Cerebellar nuclear complex (tissue), 1 donor: ENCODE data around the gene ATG14.
"Not testable (repeated sequence)": the region's sequence is repeated elsewhere in the genome, so short reads cannot be mapped to it uniquely, and the experiment has no call there.

ENCODE experiments used
- DNase-seq, 2 experiments: peaks; one replicate each; lab custom pipeline; 2025; lab: John Stamatoyannopoulos, UW

ATG14 gene, protein sequence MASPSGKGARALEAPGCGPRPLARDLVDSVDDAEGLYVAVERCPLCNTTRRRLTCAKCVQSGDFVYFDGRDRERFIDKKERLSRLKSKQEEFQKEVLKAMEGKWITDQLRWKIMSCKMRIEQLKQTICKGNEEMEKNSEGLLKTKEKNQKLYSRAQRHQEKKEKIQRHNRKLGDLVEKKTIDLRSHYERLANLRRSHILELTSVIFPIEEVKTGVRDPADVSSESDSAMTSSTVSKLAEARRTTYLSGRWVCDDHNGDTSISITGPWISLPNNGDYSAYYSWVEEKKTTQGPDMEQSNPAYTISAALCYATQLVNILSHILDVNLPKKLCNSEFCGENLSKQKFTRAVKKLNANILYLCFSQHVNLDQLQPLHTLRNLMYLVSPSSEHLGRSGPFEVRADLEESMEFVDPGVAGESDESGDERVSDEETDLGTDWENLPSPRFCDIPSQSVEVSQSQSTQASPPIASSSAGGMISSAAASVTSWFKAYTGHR

DNA sequence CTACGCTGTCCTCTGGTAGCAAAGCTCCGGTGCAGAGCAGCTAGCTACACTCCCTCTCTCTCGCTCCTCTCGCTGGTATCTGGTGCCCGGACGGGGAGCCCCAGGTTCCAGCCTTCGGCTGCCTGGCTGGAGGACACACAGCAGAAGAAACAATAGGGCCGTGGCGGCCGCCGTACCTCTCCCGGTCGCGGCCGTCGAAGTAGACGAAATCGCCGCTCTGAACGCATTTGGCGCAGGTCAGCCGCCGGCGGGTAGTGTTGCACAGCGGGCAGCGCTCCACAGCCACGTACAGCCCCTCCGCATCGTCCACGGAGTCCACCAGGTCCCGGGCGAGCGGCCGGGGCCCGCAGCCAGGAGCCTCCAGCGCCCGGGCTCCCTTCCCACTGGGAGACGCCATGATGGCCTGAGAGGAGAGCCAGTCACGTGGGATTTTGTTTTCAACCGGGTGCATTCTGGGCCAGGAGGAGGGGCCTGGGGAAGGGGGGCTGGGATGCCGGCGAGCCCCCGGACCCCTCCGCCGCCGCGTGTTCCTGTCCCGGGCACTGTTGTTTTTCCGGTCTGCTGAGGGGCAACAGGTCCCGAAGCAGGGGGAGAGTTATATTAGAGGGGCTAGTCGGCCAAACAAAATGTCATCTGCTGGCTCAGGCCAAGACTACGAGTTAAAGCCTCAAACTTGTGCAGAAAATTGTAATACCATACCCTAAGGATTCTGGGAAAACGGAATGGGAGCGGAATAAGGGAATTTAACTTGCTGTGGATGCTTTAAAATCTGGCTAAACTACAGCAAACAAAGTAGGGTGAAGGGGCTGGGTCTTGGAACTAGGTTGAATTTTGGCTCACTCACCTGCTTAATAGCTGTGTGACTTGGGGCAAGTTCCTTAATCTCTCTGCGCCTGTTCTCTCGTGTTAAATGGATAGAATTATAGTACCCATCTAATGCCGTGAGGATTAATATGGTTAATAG lies at the start of gene ATG14:
TSS of gene ATG14 (minus strand) at position 405 of the 964 bp plus-strand sequence. CDS start at position 397, 8 bp downstream.
- DNase-seq = peak in 1 of 2 experiments; percentile 69

DNA sequence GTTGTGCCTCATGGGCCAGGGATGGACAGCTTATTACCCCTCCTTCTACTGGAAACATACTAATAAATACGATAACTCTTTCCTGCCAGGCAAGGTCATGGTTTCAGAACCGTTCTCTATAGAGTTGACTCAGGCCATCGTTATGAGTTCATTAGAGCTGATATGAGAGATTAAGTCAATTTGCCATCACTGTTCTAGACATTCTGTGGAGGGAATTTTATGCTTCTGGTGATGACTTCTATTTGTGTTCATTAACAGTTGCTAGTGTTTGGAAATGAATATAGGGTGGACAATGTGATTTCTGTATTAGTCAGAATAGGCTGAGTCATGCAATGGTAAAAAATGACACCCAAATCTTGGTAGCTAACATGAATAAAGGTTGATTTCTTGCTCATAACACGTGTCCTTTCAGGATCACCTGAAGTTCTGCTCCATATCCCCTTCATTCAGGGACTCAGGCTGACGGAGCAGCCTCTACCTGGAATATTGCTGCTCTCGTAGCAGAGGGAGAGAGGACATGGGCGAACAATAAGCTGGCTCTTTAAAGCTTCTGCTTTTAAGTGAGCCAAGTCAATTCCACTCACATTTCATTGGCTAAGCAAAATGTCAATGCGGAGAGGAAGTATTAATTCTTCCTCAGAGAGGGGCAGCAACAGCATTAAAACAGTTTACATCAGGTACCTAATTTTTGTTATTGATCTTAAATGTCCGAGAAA lies 47.3 kb upstream of the ATG14 start:
- no peak for DNase-seq

DNA sequence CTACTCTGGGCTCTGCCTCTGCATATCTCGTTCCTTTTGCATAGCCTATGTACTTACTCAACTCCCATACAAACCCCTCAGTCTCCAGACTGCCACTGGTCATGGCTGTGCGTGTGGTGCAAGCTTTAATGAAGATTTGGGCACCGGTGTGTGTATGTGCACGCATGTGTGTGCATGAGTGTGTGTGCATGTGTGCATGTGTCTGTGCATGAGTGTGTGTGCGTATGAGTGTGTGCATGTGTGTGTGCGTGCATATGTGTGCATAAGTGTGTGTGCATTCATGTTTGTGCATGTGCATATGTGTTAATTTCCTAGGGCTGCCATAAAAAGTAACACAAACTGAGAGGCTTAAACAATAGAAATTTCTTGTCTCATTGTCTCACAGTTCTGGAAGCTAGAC lies 45.9 kb upstream of the ATG14 start:
- no peak for DNase-seq

DNA sequence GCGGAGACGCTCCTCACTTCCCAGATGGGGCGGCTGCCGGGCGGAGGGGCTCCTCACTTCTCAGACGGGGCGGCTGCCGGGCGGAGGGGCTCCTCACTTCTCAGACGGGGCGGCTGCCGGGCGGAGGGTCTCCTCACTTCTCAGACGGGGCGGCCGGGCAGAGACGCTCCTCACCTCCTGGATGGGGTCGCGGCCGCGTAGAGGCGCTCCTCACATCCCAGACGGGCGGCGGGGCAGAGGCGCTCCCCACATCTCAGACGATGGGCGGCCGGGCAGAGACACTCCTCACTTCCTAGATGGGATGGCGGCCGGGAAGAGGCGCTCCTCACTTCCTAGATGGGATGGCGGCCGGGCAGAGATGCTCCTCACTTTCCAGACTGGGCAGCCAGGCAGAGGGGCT lies 44.8 kb upstream of the ATG14 start:
- not testable (repeated sequence) for DNase-seq

DNA sequence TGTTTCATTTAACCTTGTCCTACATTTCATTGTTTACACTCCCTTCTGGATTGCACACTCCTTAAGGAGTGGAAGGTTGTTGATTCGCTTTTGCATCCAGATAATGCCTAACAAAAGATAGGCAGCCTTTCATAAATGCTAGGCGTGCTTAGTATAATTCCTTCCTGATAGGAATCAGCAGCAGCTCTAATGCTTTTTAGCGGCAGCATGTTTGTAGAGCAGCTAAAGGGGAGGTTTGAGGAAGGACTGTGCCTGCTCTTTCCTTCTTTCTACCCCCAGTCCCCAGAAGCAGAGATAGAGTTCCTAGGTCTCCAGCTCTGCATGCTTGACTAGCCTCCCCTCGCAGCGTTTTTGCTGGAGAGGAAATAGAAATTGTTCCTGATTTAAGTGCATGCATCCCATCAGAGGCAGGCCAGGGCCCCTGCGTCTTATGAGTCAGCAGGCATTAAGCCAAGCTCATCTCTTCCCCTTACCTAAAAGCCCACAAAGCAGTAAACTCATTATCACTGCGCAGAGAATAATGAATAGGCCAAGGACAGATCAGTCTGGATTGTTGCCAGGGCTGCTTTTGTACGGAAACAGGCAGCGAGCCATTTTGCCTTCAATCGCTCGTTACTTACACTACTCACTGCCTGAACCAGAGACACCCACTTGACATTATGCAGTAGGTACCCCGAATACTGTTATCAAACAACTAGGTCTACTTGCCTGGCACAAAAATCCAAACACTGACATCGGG lies 42.8 kb upstream of the ATG14 start:
- DNase-seq = no peak

DNA sequence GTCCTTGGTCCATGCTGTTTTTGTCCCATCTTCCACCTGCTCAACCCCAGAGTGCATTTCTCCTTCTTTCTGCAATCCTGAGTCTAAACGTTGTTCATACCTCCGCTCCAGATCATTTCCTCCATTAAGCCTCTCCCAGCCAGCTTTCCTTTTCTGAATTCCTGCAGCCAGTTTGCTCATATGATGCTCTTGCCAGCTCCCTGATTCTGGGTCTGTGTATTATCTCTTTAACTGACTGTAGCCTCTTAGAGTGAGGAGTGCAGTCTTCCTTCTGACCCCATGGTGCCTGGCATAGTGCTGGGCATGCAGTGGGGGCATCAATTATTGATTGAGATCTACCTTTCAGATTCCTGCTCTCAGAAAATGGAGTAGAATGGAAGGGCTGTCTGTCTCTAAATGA lies 40.3 kb upstream of the ATG14 start:
- no peak for DNase-seq

DNA sequence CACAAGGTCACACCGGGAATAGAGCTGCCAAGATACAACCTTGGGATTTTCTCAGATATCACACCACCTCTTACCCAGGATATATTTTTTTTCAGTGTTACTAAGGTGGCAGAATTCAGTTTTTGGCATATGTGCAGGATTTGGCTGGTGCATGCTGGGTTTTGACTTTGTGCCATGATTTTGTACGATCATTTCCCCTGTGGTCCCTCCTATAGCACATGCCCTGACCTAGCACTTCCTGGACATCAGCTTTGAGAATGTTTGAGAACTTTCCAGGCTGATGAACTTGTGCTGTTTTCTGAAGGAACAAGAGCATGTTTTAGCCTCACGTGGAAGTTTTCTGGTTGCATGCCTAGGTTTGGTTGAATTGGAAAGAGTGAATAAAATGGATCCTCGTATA lies 39.8 kb upstream of the ATG14 start:
- no peak for DNase-seq

DNA sequence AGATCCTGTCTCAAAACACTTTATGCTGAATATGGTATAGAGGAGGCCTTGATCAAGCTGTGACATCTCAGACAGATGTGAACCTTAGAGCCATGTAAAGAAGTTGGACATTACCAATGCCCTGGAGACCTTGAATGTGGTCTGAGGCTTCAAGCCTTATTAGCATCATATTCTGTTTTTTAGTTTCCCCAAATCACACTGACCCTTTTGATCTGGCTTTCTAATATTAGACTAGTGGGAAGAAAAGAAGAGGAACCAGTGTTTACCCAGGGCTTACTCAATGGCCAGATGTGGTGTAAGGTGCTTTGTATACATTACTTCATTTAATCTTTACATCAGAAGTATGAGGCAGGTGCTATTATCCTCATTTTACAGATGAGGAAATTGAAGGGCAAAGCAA lies 39.4 kb upstream of the ATG14 start:
- no peak for DNase-seq

DNA sequence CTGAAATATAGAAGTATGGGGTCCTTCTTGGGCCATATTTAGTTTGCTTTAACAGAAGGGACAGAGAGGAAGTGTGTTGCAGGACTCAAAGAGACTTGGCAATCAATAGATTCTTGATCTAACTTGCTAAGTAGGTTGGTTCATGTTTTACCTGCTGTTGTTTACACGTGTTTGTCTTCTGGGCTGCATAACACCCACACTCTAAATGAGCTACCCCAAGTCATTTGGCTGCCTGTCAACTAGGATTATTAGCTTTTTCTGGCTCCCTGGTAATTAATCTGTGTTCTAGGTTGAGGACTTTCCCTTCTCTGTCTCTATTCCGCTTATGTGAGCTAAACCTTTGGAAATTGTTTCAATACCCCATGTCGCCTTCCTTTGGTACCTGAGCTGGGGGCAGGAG lies 38.9 kb upstream of the ATG14 start:
- no peak for DNase-seq

DNA sequence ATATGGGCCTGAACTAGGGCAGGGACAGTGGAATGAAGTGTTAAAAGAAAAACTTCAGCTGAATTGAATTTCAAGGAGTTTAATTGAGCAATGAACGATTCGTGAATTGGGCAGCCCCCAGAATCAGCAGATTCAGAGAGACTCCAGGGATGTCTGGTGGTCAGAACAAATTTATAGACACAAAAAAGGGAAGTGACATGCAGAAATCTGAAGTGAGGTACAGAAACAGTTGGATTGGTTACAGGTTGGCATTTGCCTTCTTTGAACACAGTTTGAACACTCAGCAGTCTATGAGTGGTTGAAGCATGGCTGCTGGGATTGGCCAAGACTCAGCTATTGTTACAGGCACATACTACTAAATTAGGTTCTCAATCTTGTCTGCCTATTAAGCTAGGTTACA lies 38.5 kb upstream of the ATG14 start:
- no peak for DNase-seq

DNA sequence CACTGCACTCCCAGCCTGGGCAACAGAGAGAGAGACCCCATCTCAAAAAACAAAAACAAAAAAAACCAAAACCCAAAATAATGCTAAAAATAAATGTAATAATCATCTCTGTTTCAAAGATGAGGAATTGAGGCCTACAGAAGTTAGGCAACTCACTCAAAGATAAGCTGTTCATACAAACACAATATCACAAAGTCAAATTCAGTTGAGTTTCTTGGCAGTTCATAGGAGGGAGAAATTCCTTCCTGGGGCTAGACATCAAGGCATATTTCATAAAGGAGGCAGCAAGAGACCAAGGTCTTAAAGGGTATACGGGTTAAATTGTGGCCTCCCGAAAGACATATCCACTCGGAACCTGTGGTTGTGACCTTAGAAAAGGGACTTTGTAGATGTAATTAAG lies 37.5 kb upstream of the ATG14 start:
- DNase-seq = no peak

DNA sequence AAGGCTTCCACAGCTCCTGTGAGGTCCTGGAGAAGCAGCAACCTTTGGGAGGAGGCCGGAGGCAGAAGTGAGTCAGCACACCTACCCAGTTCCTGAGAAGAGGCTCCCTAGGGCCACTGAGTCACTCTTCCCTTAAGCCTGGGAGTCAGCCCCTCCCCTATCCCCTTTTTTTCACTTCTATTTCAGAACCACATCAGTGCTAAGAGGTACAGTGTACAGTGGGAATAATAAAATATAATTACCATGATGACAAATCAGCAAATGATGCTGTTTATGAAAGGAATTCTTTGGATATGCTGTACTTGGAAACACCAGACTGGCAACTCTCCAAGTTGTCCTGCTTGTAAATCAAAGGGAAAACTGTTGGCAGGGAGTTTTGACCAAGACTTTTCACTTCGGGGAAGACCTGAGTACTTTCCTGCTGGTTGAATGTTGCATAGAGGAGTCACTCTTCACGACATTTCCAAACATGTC lies 36.5 kb upstream of the ATG14 start:
- DNase-seq = no peak

DNA sequence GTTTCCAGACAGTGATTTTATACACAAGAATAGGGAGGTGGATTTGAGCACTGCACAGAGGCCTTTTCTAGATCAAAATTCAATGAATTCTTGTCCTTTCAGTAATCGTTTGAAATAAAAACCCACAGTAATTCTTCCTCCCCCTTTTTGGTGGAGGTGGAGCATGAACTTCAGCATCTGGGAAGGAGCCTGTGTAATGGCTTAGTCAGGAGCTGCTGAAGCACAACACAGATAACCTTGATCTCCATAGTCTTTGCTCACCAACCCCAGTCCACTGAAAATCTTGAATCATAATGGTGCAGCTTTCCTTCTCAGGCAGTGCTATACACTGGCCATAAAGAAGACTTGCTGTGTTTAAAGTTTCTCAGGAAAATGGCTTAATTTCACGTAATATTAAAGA lies 35.2 kb upstream of the ATG14 start:
- no peak for DNase-seq

DNA sequence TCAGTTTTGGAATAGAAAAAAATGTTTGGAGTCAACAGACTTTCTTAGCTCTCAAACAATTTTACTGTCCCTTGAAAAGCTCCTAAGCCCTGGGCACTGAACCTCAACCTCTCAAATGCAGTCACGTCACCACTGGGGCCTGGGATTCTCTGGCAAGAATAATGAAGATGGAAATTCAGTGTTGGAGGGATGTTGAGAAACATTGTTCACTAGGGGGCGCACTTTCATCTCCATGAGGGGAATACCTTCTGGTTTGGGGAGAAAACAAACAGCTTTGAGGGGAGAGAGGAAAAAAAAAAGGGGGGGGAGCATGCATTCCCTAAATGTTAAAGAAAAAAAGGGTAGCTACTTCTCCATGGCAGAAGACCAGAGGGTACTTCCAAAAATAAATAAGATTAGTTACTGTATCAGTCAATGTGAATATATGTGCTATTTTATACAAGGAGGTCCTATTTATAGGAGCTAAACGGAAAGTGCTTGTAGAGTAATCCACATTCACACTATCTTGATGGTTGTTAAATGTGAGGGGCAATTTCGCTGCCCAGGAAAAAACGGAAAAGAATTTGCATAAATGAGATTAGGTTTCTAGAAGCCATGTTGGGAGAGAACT lies 34.6 kb upstream of the ATG14 start:
- DNase-seq = no peak

DNA sequence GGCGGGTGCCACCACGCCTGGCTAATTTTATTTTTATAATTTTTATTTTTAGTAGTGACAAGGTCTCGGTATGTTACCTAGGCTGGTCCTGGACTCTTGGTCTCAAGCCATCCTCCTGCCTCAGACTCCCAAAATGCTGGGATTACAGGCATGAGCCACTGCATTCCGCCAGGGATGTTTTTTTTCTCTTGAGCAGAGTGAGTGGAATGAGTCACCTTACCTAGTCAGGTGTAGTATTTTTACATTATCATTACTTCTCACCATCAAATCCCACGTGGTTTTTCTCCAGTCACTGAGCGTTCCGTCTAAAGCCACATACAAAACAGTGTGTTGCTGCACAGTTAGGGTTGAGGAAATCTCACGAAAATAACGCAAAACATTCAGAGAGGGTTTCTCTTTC lies 29.7 kb upstream of the ATG14 start:
- DNase-seq = no peak

DNA sequence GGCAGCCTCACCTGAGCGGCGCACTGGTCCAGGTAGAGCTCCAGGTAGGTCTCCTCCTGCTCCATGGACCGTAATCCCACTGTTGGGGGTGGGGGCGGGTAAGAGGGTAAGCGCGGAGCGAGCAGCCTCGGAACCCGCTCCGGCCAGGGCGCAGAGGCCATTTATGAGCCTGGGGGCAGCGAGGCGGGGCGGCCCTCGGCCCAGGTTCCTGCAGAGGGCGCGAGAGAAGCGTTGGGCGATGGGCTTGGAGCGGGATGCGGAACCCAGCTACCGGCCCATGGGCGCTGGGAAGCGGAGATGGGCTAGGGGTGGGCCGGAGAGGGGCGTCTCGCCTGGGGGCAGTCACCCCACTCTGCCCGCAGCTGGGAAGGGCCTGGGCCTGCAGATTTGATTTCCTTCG lies 28.8 kb upstream of the ATG14 start, which contains the start of gene TBPL2:
TSS of gene TBPL2 (minus strand) at position 232 of the 400 bp plus-strand sequence. CDS start at position 65, 167 bp downstream.
- no peak for DNase-seq

DNA sequence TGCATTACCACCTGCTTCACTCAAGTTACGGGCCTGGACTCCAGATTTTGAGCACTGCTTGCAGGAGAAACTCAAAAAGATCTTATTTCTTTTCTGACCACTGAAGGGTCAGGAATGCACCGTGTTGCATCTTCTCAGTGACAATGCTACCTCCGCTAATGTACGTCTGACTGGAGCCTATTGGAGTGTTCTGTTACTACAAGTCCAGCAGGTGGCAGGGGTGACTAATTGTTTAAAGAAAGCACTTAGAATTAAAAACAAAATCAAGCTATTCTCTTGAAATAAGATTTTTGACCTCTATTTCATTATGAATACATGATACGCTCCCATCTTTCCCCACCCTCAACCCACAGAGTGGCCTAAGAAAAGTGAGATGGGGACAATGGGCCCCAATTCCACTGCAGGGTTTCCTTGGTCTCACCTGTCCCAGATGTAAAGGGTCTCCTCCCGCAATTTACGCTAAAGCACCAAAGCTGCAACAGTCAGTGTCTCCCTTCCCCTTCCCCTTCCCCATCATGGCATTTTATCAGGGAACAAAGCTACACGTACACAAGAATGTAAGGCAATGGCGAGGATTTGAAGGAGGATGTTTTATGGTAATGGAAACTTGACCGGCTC lies 26.5 kb upstream of the ATG14 start:
- DNase-seq = no peak

DNA sequence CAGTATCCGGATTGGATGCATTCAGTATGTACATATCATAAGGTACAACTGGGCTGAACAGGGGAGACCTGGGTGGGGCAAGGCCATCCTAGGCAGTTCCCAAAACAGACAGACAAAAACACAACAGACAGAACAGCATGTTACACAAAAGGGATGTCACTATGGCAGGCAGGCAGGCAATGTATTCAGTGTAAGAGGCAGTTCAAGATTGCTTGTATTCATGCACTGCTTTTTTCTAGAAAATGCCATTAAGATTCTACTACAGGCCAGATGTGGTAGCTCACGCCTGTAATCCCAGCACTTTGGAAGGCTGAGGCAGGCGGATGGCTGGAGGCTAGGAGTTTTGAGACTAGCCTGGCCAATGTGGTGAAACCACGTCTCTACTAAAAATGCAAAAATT lies 25.3 kb upstream of the ATG14 start:
- no peak for DNase-seq

DNA sequence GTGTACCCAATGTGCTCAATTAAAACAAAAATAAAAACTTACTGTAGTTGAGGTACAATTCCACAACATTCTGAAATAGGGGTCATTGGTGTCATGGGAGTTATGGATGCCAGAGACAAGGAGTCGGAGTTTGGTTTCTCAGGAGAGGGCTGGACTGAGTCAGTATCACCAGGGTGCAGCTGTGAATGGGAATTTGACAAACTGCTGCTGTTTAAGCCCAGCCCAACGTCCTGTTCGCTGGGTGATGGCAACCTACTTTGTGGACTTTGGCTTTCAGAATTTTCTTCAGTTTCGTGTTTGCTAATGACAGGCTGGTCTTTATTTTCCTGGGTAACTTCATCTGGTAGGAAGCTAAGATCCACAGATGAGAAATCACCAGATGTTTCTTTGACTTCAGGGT lies 24.9 kb upstream of the ATG14 start:
- no peak for DNase-seq

DNA sequence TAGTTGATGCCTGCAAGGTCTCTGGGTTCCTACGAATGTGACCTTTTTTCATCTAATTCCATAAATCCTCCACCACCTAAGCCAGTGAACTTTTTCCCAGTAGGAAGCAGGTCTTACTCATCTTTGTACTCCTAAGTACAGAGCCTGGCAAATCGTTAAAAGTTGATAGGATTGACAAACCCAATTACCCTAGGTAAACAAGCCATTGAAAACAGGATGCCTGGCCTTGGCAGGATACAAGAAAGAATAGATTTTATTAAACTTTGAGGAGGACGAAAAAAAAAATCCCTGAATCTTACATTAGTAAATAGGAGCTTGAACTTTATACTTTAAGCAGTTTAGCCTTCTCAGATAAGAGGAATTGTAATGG lies 23.2 kb upstream of the ATG14 start:
- no peak for DNase-seq
